K562 (cell line): ENCODE results near the gene TMEM45B.

Experiments
- AFF4 ChIP-seq: sonication (generic); formaldehyde crosslinking; IDR thresholded peaks from 2 replicates; pipeline ENCODE4 v1.8.0; 2023; ENCODE audit warnings: mild to moderate bottlenecking, missing genetic modification reagents
- ATF2 ChIP-seq: sonication (generic); formaldehyde crosslinking; IDR thresholded peaks from 2 replicates; pipeline ENCODE4 v1.8.1; 2022; ENCODE audit warnings: missing genetic modification reagents
- ELF4 ChIP-seq: fragments of 450-650 bp; formaldehyde crosslinking; IDR thresholded peaks from 2 replicates; pipeline ENCODE4 v1.4.0; 2022; ENCODE audit warnings: missing genetic modification characterization
- ETS1 ChIP-seq: conservative IDR thresholded peaks from 2 replicates; pipeline ENCODE4 v1.6.1; 2011; ENCODE audit warnings: low read depth, mild to moderate bottlenecking, low read length; ENCODE audit not compliant: control insufficient read depth
- FOXP4 ChIP-seq: sonication (generic); formaldehyde crosslinking; IDR thresholded peaks from 2 replicates; pipeline ENCODE4 v1.8.0; 2022; ENCODE audit warnings: mild to moderate bottlenecking, missing genetic modification reagents, borderline replicate concordance
- KDM1A ChIP-seq, 2 experiments: fragments of 450-650 bp; IDR thresholded peaks; 2 replicates each; pipeline ENCODE4 v1.6.1; 2016; ENCODE audit warnings: mild to moderate bottlenecking in 2 of 2
- KHSRP ChIP-seq: fragments of 450-650 bp; IDR thresholded peaks from 2 replicates; pipeline ENCODE4 v1.6.1; 2017
- NFE2 ChIP-seq: IDR thresholded peaks from 2 replicates; pipeline ENCODE4 v1.6.1; 2014; ENCODE audit warnings: antibody characterized with exemption, low read depth
- RAD21 ChIP-seq, 2 experiments: fragments of 250-450 bp in 1 of 2; fragments of 450-650 bp in 1 of 2; sonication (Bioruptor Pico) in 1 of 2; formaldehyde crosslinking in 1 of 2; IDR thresholded peaks in 1 of 2; conservative IDR thresholded peaks in 1 of 2; 2 replicates each; pipeline versions ENCODE4 v1.4.0 to v1.8.0; 2020 to 2022; ENCODE audit warnings: mild to moderate bottlenecking in 2 of 2, moderate library complexity in 1 of 2
- TCF7L2 ChIP-seq: fragments of 150-350 bp; IDR thresholded peaks from 2 replicates; pipeline ENCODE4 v1.6.1; 2016; ENCODE audit warnings: low read depth, mild to moderate bottlenecking, low read length, moderate library complexity
- ZBED1 ChIP-seq: IDR thresholded peaks from 2 replicates; pipeline ENCODE4 v1.6.1; 2014
- ZFP36 ChIP-seq: fragments of 150-350 bp; IDR thresholded peaks from 2 replicates; pipeline ENCODE4 v1.6.1; 2018; ENCODE audit warnings: low read length, low read depth; ENCODE audit not compliant: partially characterized antibody
- ZHX1 ChIP-seq: fragments of 150-350 bp; conservative IDR thresholded peaks from 2 replicates; pipeline ENCODE4 v1.6.1; 2014; ENCODE audit warnings: low read length
- ZNF449 ChIP-seq: fragments of 250-450 bp; sonication (Bioruptor Pico); IDR thresholded peaks from 2 replicates; pipeline ENCODE4 v1.8.0; 2022; ENCODE audit warnings: moderate library complexity, mild to moderate bottlenecking, inconsistent platforms

GRCh38 chr11:129770993-129771392 is 44.7 kb upstream of the TMEM45B start:
- TF ChIP-seq AFF4 (CRISPR knock-in tag) (no peak), ZBED1 (no peak), TCF7L2 (no peak), FOXP4 (CRISPR knock-in tag) (no peak), ZHX1 (no peak), KHSRP (no peak), ETS1 (no peak), ELF4 (CRISPR knock-in tag) (no peak), ATF2 (CRISPR knock-in tag) (no peak), RAD21 (CRISPR knock-in tag; conservative IDR thresholded peaks at IDR 0.05 in 1 of 2, IDR thresholded peaks at IDR 0.05 in 1 of 2) (no peak), KDM1A (IDR thresholded peaks at IDR 0.05) (no peak), ZNF449 (CRISPR knock-in tag) (no peak), ZFP36 (no peak), NFE2 (no peak)
